HPDE6-E6E7 (cell line): ENCODE measurements around the gene BACE2.

ENCODE experiments used
- DNase-seq: peaks from one replicate; pipeline ENCODE4 v3.0.0; 2011; ENCODE audit warnings: missing footprints; ENCODE audit errors: extremely low spot score

The BACE2 gene

GRCh38 chr21:41167348-41168342 lies at the start of gene BACE2:
BACE2 (plus strand) TSS chr21:41168160; CDS start chr21:41168264, 104 bp downstream.
- peak; percentile 62 for DNase-seq

DNA sequence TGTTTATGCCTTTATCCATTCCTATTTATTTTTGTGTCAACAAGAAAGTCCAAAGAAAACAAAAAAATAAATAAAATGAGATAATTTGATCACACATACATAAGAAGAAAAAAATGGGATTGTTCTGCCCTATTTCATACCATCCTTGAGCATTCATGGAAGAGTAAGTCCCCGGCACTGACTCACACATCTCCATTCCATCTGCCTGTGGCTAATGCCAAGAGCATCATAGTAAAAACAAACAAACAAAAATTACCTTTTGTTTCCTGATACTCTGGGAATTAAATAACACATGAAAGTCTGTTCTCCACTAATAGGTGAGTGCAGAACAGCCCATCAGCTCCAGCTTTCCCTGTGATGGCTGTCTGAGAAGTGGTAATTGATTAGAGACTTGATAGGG lies 48.1 kb upstream of the BACE2 start:
- DNase-seq = no peak

- no peak for DNase-seq
Measured at GRCh38 chr21:41120997-41121396, 47.0 kb upstream of the BACE2 start.

GRCh38 chr21:41121785-41122415 lies 46.1 kb upstream of the BACE2 start:
- peak; percentile 65 for DNase-seq

- DNase-seq = no peak
Measured at GRCh38 chr21:41124641-41125201, 43.2 kb upstream of the BACE2 start.

DNA sequence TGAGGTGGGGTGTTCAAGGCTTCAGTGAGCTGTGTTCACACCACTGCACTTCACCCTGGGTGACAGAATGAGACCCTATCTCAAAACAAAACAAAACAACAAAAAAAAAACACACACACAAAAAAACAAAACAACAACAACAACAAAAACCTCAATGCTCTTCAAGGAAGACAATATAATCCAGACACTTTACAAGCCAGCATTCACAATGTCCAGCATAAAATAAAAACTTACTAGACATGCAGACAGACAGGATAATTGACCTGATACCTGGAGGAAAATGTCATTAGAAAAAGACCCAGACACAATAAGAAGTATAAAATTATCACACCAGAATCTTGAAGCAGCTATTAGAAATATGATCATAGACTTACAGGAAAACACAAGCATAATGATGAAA lies 39.0 kb upstream of the BACE2 start:
- DNase-seq = no peak

DNA sequence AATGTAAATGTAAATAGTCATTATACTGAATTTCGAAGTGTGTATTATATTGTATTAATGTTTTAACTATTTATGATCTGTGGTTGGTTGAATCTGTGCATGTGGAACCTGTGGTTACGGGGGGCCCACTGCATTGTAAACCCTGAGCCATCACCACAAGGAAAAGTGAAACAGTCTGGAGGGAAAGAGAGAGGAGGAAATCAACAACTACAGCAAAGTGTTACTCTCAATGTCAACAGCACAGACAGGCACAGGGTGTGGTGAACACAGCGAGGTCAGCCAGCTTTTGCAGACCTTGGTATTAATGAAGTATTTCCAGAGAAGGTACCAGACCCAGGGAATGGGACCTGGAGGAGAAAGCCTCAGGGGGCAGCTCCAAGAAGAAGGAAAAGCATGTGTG lies 37.1 kb upstream of the BACE2 start:
- DNase-seq = no peak

DNA sequence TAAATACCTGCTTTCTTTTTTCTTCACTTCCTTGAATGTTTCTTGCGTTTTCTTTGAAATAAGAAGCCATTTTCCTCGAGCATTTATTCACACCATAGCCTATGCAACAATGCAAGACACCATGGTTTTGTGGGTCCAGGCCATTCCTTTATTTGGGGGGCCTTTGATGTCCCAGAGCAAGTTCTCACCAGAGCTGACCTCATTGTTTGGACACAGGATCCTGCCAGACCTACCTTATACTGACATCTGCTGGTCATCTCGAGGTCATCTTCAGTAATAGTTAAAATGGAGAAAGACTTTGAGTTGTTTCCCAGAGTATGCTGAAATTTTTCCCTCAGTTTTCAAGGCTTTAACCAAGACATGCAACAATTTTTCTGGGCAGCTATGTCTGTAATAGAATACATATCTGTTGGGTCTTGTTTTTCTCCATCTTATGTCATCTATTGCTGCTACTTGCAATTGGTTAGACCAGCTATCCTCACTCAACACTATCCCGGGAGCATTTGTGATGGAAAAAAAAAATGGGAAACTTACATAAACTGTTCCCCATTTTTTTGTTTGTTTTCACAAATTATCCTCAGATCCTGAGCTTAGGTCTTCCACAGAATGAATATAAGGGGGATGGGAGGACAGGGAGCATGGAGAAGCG lies 34.0 kb upstream of the BACE2 start:
- DNase-seq = peak; percentile 64

DNA sequence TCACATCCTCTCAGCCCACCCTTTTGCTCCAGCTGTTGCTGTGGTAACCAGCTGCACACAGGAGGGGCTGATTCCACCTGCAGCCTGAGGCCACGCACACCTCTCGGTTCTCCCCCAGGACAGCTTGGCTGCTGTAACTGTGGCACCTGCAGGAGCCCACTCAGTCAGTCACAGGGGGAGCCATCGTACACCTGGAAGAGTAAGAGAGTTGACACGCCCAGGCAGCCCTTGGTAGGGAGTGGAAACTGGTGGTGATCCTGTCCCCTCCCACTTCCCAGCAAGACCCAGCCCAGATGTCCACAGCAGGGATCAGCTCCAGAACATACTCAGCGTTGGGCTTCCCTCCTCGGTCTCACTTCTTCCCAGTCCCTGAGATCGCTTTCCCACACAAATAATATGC lies 32.2 kb upstream of the BACE2 start:
- no peak for DNase-seq

DNA sequence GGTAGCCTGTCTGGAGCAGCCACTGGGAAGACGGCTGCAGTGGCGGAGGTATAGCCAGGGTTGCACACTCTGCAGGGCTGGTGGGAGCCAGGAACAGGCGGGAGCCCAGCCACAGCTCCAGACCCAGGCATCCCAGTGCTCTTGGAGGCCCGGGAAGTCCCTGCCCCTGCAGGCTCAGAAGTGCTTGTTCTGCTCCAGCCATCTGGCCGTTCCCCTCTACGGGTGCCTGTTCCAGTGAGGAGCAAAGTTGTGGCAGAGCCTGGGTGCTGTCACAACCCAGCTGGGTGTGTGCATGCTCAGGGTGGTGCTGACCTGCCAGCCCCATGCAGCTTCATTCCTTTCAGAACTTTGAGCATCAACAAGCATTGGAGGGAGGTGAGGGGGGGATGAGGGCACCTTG lies 31.7 kb upstream of the BACE2 start:
- no peak for DNase-seq

GRCh38 chr21:41137401-41137800 lies 30.6 kb upstream of the BACE2 start:
- DNase-seq = no peak

- no peak for DNase-seq
Measured at GRCh38 chr21:41137889-41138288, 30.1 kb upstream of the BACE2 start.

DNA sequence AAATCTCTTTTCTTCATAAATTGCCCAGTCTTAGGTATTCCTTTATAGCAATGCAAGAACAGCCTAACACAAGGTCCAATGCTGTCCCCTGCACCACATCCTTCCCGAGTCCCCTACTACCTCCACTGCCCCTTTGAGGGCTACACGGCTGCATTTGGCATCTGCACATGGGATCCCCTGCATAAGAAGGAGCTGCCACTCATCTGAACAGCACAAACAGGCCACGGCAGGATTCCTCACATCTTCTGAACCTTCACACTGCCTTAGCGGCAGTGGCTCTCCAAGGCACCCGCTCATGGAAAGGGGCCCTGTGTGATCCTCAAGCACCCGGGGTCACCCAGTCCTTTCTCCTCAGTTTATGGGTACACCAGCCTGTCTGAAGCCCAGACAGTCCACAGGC lies 29.2 kb upstream of the BACE2 start:
- no peak for DNase-seq

DNA sequence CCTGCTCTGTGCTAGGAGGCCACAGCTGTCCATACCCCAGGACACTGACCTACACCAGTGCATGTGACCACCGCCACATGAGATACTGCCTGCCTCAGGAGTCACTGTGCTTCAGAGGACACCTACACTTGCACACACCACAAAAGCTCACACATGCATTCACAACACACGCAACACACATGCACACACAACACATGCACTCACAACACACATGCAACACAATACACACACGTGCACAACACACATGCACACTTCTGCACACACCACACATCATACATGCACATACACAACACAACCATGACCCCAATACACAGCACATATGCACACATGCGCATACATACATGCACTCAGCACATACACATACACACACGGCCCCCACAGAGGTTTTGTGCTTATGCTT lies 28.7 kb upstream of the BACE2 start:
- no peak for DNase-seq

- DNase-seq = no peak
Measured at GRCh38 chr21:41139951-41140350, 28.0 kb upstream of the BACE2 start.

- no peak for DNase-seq
Measured at GRCh38 chr21:41141031-41141457, 26.9 kb upstream of the BACE2 start.

GRCh38 chr21:41142051-41142795 lies 25.7 kb upstream of the BACE2 start:
- DNase-seq = peak; percentile 43

GRCh38 chr21:41143596-41144325 lies 24.2 kb upstream of the BACE2 start:
- DNase-seq = no peak

DNA sequence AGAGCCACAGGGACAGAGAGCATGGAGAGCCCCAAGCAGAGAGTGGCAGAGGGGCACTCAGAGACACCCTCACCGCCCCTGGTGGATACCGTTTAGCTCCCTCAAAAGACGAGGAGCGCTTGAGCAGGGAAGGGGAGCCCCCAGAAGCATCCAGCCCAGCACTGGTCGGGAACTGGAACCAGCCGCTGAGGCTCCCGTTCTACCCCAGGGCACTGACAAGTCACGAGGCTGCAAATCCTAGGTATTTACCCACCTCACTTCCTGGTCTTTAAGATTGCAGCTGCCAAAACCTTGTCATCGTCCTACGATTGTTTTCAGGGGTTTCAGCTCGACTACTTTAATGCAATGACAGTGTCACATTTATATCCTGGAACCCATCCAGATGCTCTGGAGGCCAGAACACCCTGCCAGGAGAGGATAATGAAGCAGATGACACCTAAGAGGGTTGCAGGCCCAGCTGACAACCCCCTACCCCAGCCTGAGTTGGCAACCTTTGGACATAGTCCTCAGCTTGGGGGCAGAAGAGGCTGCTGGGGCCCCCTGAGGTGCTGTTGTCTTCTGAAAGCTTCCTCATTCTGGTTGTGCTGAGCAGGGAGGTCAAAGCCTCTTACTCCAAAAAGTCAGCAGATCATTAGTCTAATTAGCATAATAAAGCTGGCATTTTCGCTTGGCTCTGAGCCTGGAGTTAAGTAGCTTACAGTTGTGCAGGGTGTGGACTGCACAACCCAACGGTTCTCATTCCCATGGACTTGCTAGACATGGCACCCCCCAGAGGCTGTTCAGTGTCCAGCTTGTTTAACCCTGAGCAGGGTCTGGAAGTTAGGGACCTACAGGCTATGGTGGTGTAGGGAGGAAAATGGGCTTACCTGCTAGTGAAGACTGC lies 20.6 kb upstream of the BACE2 start:
- no peak for DNase-seq

- no peak for DNase-seq
Measured at GRCh38 chr21:41147979-41148355, 20.0 kb upstream of the BACE2 start.
